Endothelial cell of umbilical vein (primary cell): Measurements from ENCODE around the gene PCDH9. TPM values are rescaled to one million over a fixed set of nuclear protein-coding genes. Genes with fewer than 3 reads are reported as not detected.

Experiments used
- BruUV-seq: library from RNA; stranded (reverse); fragments of 400-500 nt; replicated peaks from 2 replicates; lab custom pipeline; 2021; lab: Mats Ljungman, UMichigan
- CTCF ChIA-PET: fragments of 300-600, 350-600 bp; sonication (Branson Sonifier 250); formaldehyde crosslinking; loops from one replicate; lab custom pipeline; 2021; ENCODE audit warnings: antibody characterized with exemption, inconsistent platforms; lab: Charles Lee
- POLR2A ChIA-PET: fragments of 300-600, 350-600 bp; sonication (Branson Sonifier 250); formaldehyde crosslinking; loops from one replicate; lab custom pipeline; 2021; ENCODE audit warnings: antibody characterized with exemption, inconsistent platforms; lab: Charles Lee
- DNase-seq: peaks from one replicate; pipeline ENCODE4 v3.0.0-alpha.2; 2011; ENCODE audit warnings: low read depth, low spot score
- FAIRE-seq: peaks from 2 replicates; lab custom pipeline; 2011; peaks lifted over from hg19 to GRCh38; lab: Jason Lieb, UNC
- H2AFZ ChIP-seq: 2 replicates; pipeline ENCODE4 v1.6.0; 2012; ENCODE audit warnings: low read depth, low read length, control low read depth, inconsistent platforms
- H3K27ac ChIP-seq: 2 replicates; pipeline ENCODE4 v1.5.1; 2011; ENCODE audit warnings: low read depth, mild to moderate bottlenecking, control low read depth, low read length, moderate library complexity; ENCODE audit not compliant: insufficient read depth
- H3K27me3 ChIP-seq, 2 experiments: 2 replicates each; pipeline versions ENCODE4 v1.6.0 to v1.6.1; 2011; ENCODE audit warnings: low read length in 2 of 2, mixed read lengths in 1 of 2; ENCODE audit not compliant: control insufficient read depth in 2 of 2, insufficient read depth in 2 of 2
- H3K36me3 ChIP-seq, 2 experiments: 2 replicates in 1 of 2; 3 replicates in 1 of 2; pipeline ENCODE4 v1.5.1; 2011; ENCODE audit warnings: low read length in 2 of 2, mild to moderate bottlenecking in 1 of 2, moderate library complexity in 1 of 2; ENCODE audit not compliant: control insufficient read depth in 2 of 2, insufficient read depth in 2 of 2; ENCODE audit errors: extremely low read depth in 1 of 2
- H3K4me1 ChIP-seq: 3 replicates; pipeline ENCODE4 v1.5.1; 2011; ENCODE audit warnings: mild to moderate bottlenecking, low read length; ENCODE audit not compliant: control insufficient read depth, insufficient read depth; ENCODE audit errors: extremely low read depth
- H3K4me2 ChIP-seq: 2 replicates; pipeline ENCODE4 v1.6.1; 2011; ENCODE audit warnings: low read length, control low read depth, mixed read lengths; ENCODE audit not compliant: insufficient read depth
- H3K4me3 ChIP-seq, 3 experiments: fragments of 200-600 bp in 1 of 3; sonication (generic), shearing (Covaris generic) in 1 of 3; replicated peaks in 1 of 3; 2 replicates each; pipeline ENCODE4 v1.5.1; 2011 to 2016; ENCODE audit warnings: control low read depth in 3 of 3, low read length in 3 of 3, mild to moderate bottlenecking in 2 of 3, inconsistent platforms in 1 of 3, low read depth in 1 of 3, moderate library complexity in 1 of 3; ENCODE audit not compliant: insufficient read depth in 1 of 3
- H3K79me2 ChIP-seq: 2 replicates; pipeline ENCODE4 v1.6.0; 2012; ENCODE audit warnings: low read length, inconsistent platforms; ENCODE audit not compliant: control insufficient read depth, insufficient read depth
- H3K9ac ChIP-seq: replicated peaks from 2 replicates; pipeline ENCODE3; 2011; ENCODE audit warnings: low read length, control low read depth; ENCODE audit not compliant: insufficient read depth; ENCODE audit errors: extremely low read depth
- H3K9me1 ChIP-seq: replicated peaks from 3 replicates; pipeline ENCODE4 v1.6.0; 2011; ENCODE audit warnings: mild to moderate bottlenecking, low read length; ENCODE audit not compliant: control insufficient read depth, insufficient read depth; ENCODE audit errors: extremely low read depth
- H3K9me3 ChIP-seq: replicated peaks from 2 replicates; pipeline ENCODE4 v1.5.1; 2012; ENCODE audit warnings: low read length, inconsistent platforms; ENCODE audit not compliant: control insufficient read depth, insufficient read depth
- H4K20me1 ChIP-seq: replicated peaks from 2 replicates; pipeline ENCODE3; 2011; ENCODE audit warnings: mild to moderate bottlenecking, low read length; ENCODE audit not compliant: control insufficient read depth, insufficient read depth; ENCODE audit errors: extremely low read depth
- CTCF ChIP-seq, 2 donors: IDR thresholded peaks; 1 replicate in 1 of 2; 2 replicates in 1 of 2; pipeline ENCODE4 v1.5.1; 2011; ENCODE audit warnings: low read length in 2 of 2, mild to moderate bottlenecking in 2 of 2, moderate library complexity in 2 of 2, control low read depth in 1 of 2, inconsistent platforms in 1 of 2, low read depth in 1 of 2; ENCODE audit not compliant: insufficient read depth in 1 of 2; ENCODE audit errors: extremely low read depth in 1 of 2
- EZH2 ChIP-seq: IDR thresholded peaks from 2 replicates; pipeline ENCODE4 v1.6.1; 2012; ENCODE audit warnings: borderline replicate concordance, low read depth, mild to moderate bottlenecking, moderate library complexity, low read length, inconsistent platforms; ENCODE audit not compliant: severe bottlenecking
- FOS ChIP-seq: IDR thresholded peaks from 2 replicates; pipeline ENCODE4 v1.6.1; 2011; ENCODE audit warnings: mild to moderate bottlenecking, low read length, moderate library complexity, borderline replicate concordance; ENCODE audit not compliant: insufficient read depth
- GATA2 ChIP-seq: IDR thresholded peaks from 2 replicates; pipeline ENCODE4 v1.7.0; 2011; ENCODE audit warnings: low read depth, mild to moderate bottlenecking, moderate library complexity, mixed read lengths, low read length; ENCODE audit not compliant: insufficient read length, insufficient read depth
- JUN ChIP-seq: IDR thresholded peaks from 2 replicates; pipeline ENCODE4 v1.6.1; 2011; ENCODE audit warnings: borderline replicate concordance, low read depth; ENCODE audit not compliant: insufficient read length, insufficient read depth
- MAX ChIP-seq: IDR thresholded peaks from 2 replicates; pipeline ENCODE4 v1.6.1; 2011; ENCODE audit not compliant: insufficient read depth, insufficient read length
- MYC ChIP-seq: IDR thresholded peaks from one replicate; pipeline ENCODE4 v1.6.1; 2011; ENCODE audit warnings: mild to moderate bottlenecking, low read depth, low read length
- POLR2A ChIP-seq: IDR thresholded peaks from 2 replicates; pipeline ENCODE4 v1.6.1; 2012; ENCODE audit warnings: low read depth, mild to moderate bottlenecking, control low read depth, low read length
- dilution Hi-C: fragments of 300-500 bp; cut with MboI; formaldehyde crosslinking; loops from one replicate; pipeline ENCODE4 v1.15.0; 2019; ENCODE audit warnings: low sequenced_read_pairs; ENCODE audit not compliant: extremely low pct_ligation_motif_present
- intact Hi-C: fragments of 100-400 bp; cut with micrococcal nuclease; formaldehyde crosslinking; loops from one replicate; pipeline ENCODE4 v1.10.0; 2022
- polyA plus RNA-seq, 4 experiments: library from polyadenylated mRNA; depleted of rRNA in 3 of 4; stranded (reverse) in 3 of 4; unstranded in 1 of 4; fragments of >200 nt; gene quantifications; 2 replicates each; pipeline versions ENCODE4 v1.2.1 to v1.2.3, GENCODE V29; 2011 to 2012; ENCODE audit warnings: missing spikeins in 1 of 4
- total RNA-seq: library from RNA; stranded (reverse); gene quantifications from 2 replicates; pipeline ENCODE4 v1.2.3, GENCODE V29; 2021

Gene PCDH9
- total and polyA plus RNA-seq, 2 donors (not counting 3 experiments of a cell fraction or from before 2014, with no cell fraction given), result 1.1 to 5.2 TPM

- no peak overlapping the region for H2AFZ ChIP-seq
- H3K27me3 ChIP-seq, result no peaks in the 10 kb centered on the region
- no peak overlapping the region for H3K27ac ChIP-seq
- H4K20me1 ChIP-seq, result no peaks in the 10 kb centered on the region
- CTCF ChIA-PET, result no interaction called here
- DNase-seq, result no peak
- dilution Hi-C loops (no loop called here), intact Hi-C loops (no loop called here)
- TF ChIP-seq FOS, result no peak
- TF ChIP-seq MYC, result no peak
- TF ChIP-seq MAX, result no peak
- no peak for TF ChIP-seq EZH2
- no peak overlapping the region for H3K4me3 ChIP-seq
- H3K9ac ChIP-seq, result no peak overlapping the region
- H3K9me3 ChIP-seq, result no peaks in the 10 kb centered on the region
- no peak overlapping the region for H3K4me2 ChIP-seq
- H3K36me3 ChIP-seq, result no peaks in the 10 kb centered on the region
- no peaks in the 10 kb centered on the region for H3K79me2 ChIP-seq
- no TSS peak for BruUV-seq
- no peak for FAIRE-seq
- POLR2A ChIA-PET, result no interaction called here
- no peaks in the 10 kb centered on the region for H3K4me1 ChIP-seq
- H3K9me1 ChIP-seq, result no peaks in the 10 kb centered on the region
Observed at GRCh38 chr13:66842766-66843165, 387.4 kb downstream of the PCDH9 start.

- no peak overlapping the region for H3K4me3 ChIP-seq
- dilution Hi-C loops, result no loop called here
- CTCF ChIA-PET, result no interaction called here
- H3K4me2 ChIP-seq, result no peak overlapping the region
- H3K9me1 ChIP-seq, result no peaks in the 10 kb centered on the region
- no peaks in the 10 kb centered on the region for H3K27me3 ChIP-seq
- no peaks in the 10 kb centered on the region for H4K20me1 ChIP-seq
- no TSS peak for BruUV-seq
- no peak overlapping the region for H3K9ac ChIP-seq
- H3K4me1 ChIP-seq, result no peaks in the 10 kb centered on the region
- no peak for TF ChIP-seq EZH2
- TF ChIP-seq JUN, result no peak
- TF ChIP-seq CTCF (IDR thresholded peaks at IDR 0.05; ENCODE audit: extremely low read depth in 1 of 2, insufficient read depth in 1 of 2, low read depth in 1 of 2, low read length in 2 of 2), result no peak
- TF ChIP-seq POLR2A, result no peak
- no peak for TF ChIP-seq MAX
- TF ChIP-seq GATA2, result no peak
- no peak overlapping the region for H3K27ac ChIP-seq
- H3K36me3 ChIP-seq, result no peaks in the 10 kb centered on the region
- POLR2A ChIA-PET, result no interaction called here
- H3K79me2 ChIP-seq, result no peaks in the 10 kb centered on the region
- no peaks in the 10 kb centered on the region for H3K9me3 ChIP-seq
- intact Hi-C loops, result no loop called here
- FAIRE-seq, result no peak
- H2AFZ ChIP-seq, result no peak overlapping the region
- DNase-seq, result no peak
Observed at GRCh38 chr13:66840621-66841020, 389.5 kb downstream of the PCDH9 start.
